Sigmoid colon (tissue), 4 donors: ENCODE measurements around the gene ACP5.

Experiments used
- CTCF ChIP-seq, 4 experiments: fragments of 450-650 bp in 3 of 4; fragments of 200-600 bp in 1 of 4; IDR thresholded peaks; one replicate each; pipeline ENCODE4 v1.5.1; 2016 to 2019; ENCODE audit warnings: antibody characterized with exemption in 4 of 4, mild to moderate bottlenecking in 3 of 4, moderate library complexity in 2 of 4
- EP300 ChIP-seq, 4 donors: sonication (generic); formaldehyde crosslinking; IDR thresholded peaks; one replicate each; pipeline ENCODE4 v1.6.1; 2017; ENCODE audit warnings: antibody characterized with exemption in 4 of 4
- POLR2A ChIP-seq, 2 donors: fragments of 450-650 bp; IDR thresholded peaks; one replicate each; pipeline ENCODE4 v1.6.1; 2016; ENCODE audit warnings: antibody characterized with exemption in 2 of 2, mild to moderate bottlenecking in 2 of 2, moderate library complexity in 2 of 2
- POLR2AphosphoS5 ChIP-seq, 4 donors: sonication (generic); formaldehyde crosslinking; IDR thresholded peaks; one replicate each; pipeline ENCODE4 v1.6.1; 2017; ENCODE audit warnings: antibody characterized with exemption in 4 of 4

DNA sequence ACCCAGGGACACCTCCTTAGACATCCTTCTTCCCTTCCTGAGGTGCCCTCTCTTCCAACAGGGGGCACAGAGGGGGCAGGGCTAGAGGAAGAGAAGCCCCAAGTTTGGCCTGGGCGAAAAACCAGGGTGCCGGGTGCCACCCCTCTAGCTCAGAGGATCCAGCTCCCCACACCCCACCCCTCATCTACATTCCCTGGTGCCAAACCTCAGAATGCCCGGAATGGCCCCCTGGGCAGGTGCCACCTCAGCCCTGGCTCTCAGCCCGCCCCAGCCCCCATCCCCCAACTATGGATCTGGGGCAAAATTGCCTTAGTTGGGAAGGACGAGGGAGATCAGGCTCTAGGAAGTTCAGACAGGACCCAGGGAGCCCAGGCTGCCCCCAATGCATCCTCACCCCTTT is 36.8 kb downstream of the ACP5 start:
- TF ChIP-seq POLR2A (IDR thresholded peaks at IDR 0.05): no peak
- TF ChIP-seq EP300 (IDR thresholded peaks at IDR 0.05): no peak
- TF ChIP-seq CTCF (IDR thresholded peaks at IDR 0.05): no peak
- no peak for TF ChIP-seq POLR2AphosphoS5 (IDR thresholded peaks at IDR 0.05)
